VCaP (cell line): Measurements from ENCODE around the gene TRIOBP.
A peak's percentile ranks its signal among the peaks of the same experiment; 100 is the strongest.

Experiments used
- H3K27ac ChIP-seq: fragments of 450-650 bp; 2 replicates; pipeline ENCODE4 v1.5.1; 2017
- CTCF ChIP-seq: fragments of 450-650 bp; conservative IDR thresholded peaks from 2 replicates; pipeline ENCODE4 v1.5.1; 2017; ENCODE audit warnings: mild to moderate bottlenecking, moderate library complexity

Gene TRIOBP

GRCh38 chr22:37804881-37805809, 108.3 kb downstream of the TRIOBP start:
- no peak for TF ChIP-seq CTCF
- H3K27ac ChIP-seq = peak overlapping the region; percentile 93

- H3K27ac ChIP-seq = peak overlapping the region; percentile 93
- no peak for TF ChIP-seq CTCF
Measured at GRCh38 chr22:37805810-37806277, 109.0 kb downstream of the TRIOBP start.

GRCh38 chr22:37806409-37807333, 109.8 kb downstream of the TRIOBP start:
- no peak for TF ChIP-seq CTCF
- H3K27ac ChIP-seq = peak overlapping the region; percentile 93

GRCh38 chr22:37807410-37808293, 110.8 kb downstream of the TRIOBP start, which contains the start of gene GCAT:
Gene GCAT, plus strand, starts transcription at chr22:37807934. Its CDS starts 34 bp downstream, at chr22:37807968.
- H3K27ac ChIP-seq = peak within 1 kb of the TSS; percentile 93
- TF ChIP-seq CTCF = no peak

- TF ChIP-seq CTCF = no peak
- H3K27ac ChIP-seq = peak overlapping the region; percentile 93
Measured at GRCh38 chr22:37808294-37808657, 111.4 kb downstream of the TRIOBP start.

GRCh38 chr22:37809672-37810333, 113.0 kb downstream of the TRIOBP start:
- H3K27ac ChIP-seq = peak overlapping the region; percentile 93
- no peak for TF ChIP-seq CTCF
